Esophagus muscularis mucosa (tissue), 4 donors: ENCODE results near the gene HSPA12B. TPM values are rescaled to one million over a fixed set of nuclear protein-coding genes. Genes with fewer than 3 reads are reported as not detected.

Experiments used
- DNase-seq: peaks from one replicate; pipeline ENCODE4 v3.0.0-alpha.2; 2017; ENCODE audit errors: extremely low spot score
- H3K27ac ChIP-seq, 4 donors: fragments of 200-600 bp; sonication (generic); replicated peaks in 1 of 4; 1 replicate in 3 of 4; 2 replicates in 1 of 4; pipeline ENCODE4 v1.5.1; 2016 to 2019; ENCODE audit warnings: mild to moderate bottlenecking in 1 of 4
- H3K27me3 ChIP-seq, 4 donors: fragments of 200-600 bp; sonication (generic); one replicate each; pipeline versions ENCODE4 v1.5.1 to v1.6.0; 2016 to 2019
- H3K36me3 ChIP-seq, 4 donors: fragments of 200-600 bp; sonication (generic); one replicate each; pipeline ENCODE4 v1.5.1; 2016 to 2019
- H3K4me1 ChIP-seq, 4 donors: fragments of 200-600 bp; sonication (generic); one replicate each; pipeline ENCODE4 v1.5.1; 2016 to 2019
- H3K4me3 ChIP-seq, 4 donors: fragments of 200-600 bp; sonication (generic); 1 replicate in 2 of 4; 2 replicates in 2 of 4; pipeline ENCODE4 v1.5.1; 2016 to 2019; ENCODE audit warnings: mild to moderate bottlenecking in 4 of 4, moderate library complexity in 1 of 4
- H3K9me3 ChIP-seq, 4 donors: fragments of 200-600 bp; sonication (generic); 1 replicate in 3 of 4; 2 replicates in 1 of 4; pipeline ENCODE4 v1.5.1; 2016 to 2019
- EP300 ChIP-seq: sonication (generic); formaldehyde crosslinking; IDR thresholded peaks from one replicate; pipeline ENCODE4 v1.6.1; 2017; ENCODE audit warnings: antibody characterized with exemption
- POLR2A ChIP-seq: fragments of 450-650 bp; IDR thresholded peaks from one replicate; pipeline ENCODE4 v1.6.1; 2017; ENCODE audit warnings: antibody characterized with exemption, moderate library complexity, mild to moderate bottlenecking, low read depth
- POLR2AphosphoS5 ChIP-seq, 2 donors: sonication (generic); formaldehyde crosslinking; IDR thresholded peaks; one replicate each; pipeline ENCODE4 v1.6.1; 2017; ENCODE audit warnings: antibody characterized with exemption in 2 of 2
- WGBS: methylation state at CpG from one replicate; pipeline ENCODE4 v1.1.5; 2018; 5-methylcytosine and 5-hydroxymethylcytosine counted together
- intact Hi-C: fragments of 100-400 bp; cut with DNase I; formaldehyde crosslinking; loops from one replicate; pipeline ENCODE4 v1.15.1; 2023
- total RNA-seq, 4 donors: library from RNA; depleted of rRNA; stranded (reverse); fragments of >200 nt; gene quantifications; one replicate each; pipeline versions ENCODE4 v1.1.0 to v1.2.1, GENCODE V29; 2016
- TF ChIP-seq, protein P1 (sequence below), 3 experiments: fragments of 200-600 bp in 2 of 3; fragments of 450-650 bp in 1 of 3; sonication (generic) in 2 of 3; IDR thresholded peaks; one replicate each; pipeline ENCODE4 v1.5.1; 2017 to 2019; ENCODE audit warnings: antibody characterized with exemption in 3 of 3, mild to moderate bottlenecking in 2 of 3, moderate library complexity in 1 of 3

HSPA12B gene
- total RNA-seq, 4 donors from 2014 or later, result 8.9 to 22.2 (median 16.4) TPM

DNA sequence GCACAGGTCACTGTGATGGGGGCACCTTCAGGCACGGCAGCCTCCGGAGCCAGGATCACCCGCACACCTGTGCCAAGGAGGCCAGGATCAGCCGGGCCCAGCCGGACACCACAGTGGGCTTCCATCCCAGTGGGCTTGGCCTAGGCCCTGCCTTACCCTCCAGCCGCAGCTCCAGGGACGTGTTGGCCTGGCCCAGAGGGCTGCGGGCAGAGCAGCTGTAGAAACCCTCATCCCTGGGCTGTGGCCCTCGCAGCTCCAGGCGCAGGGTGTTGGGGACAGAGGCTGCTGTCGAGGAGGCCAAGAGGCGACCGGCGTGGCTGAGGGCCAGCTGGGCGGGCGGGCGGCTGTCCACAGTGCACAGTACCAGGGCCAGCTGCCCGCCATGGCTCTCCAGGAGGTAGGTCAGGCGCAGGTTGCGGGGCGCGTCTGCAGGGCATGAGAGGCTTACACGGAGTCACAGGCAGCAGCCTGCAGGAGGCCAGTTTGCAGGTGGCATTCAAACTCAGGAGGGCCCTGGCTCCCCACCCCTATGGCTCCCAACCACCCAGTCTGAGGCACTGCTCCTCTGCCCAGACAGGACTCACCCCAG lies 39.7 kb upstream of the HSPA12B start:
- Histone ChIP-seq H3K9me3 (peaks cover 0 to 8% (median 3%) of the 10 kb centered on the region in 4 donors), H3K36me3 (no peaks in the 10 kb centered on the region), H3K4me1 (peaks cover 0 to 3% (median under 1%) of the 10 kb centered on the region in 4 donors), H3K4me3 (no peak overlapping the region), H3K27ac (no peak overlapping the region), H3K27me3 (no peaks in the 10 kb centered on the region)
- TF ChIP-seq EP300, result no peak
- WGBS, result 100% methylated on average over 3 of the region's 23 CpGs
- intact Hi-C loops, result no loop called here
- DNase-seq, result no peak

DNA sequence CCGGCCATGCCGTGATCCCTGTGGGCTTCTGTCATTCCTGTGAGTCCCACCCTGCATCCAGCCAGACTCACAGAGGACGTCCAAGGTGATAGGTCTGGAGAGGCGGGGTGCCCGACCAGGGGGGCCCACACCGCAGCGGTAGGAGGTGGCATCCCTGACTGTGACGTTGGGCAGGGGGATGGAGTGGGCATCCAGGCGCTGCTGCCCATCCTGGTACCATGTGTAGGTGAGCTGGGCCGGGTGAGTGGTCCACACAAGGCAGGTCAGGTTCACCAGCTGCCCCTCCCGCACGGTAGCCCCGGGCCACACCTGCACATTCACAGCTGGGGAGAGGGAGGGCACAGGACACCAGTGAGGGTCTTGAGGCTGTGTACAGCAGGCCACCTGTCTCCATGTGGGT lies 39.1 kb upstream of the HSPA12B start:
- intact Hi-C loops, result no loop called here
- WGBS, result no CpG with 5 or more reads among the region's 13 CpGs
- Histone ChIP-seq H3K36me3 (no peaks in the 10 kb centered on the region), H3K4me3 (no peak overlapping the region), H3K27ac (no peak overlapping the region), H3K27me3 (no peaks in the 10 kb centered on the region), H3K4me1 (no peaks in the 10 kb centered on the region), H3K9me3 (peaks cover 0 to 8% (median 3%) of the 10 kb centered on the region in 4 donors)
- no peak for DNase-seq
- TF ChIP-seq, protein P1, sequence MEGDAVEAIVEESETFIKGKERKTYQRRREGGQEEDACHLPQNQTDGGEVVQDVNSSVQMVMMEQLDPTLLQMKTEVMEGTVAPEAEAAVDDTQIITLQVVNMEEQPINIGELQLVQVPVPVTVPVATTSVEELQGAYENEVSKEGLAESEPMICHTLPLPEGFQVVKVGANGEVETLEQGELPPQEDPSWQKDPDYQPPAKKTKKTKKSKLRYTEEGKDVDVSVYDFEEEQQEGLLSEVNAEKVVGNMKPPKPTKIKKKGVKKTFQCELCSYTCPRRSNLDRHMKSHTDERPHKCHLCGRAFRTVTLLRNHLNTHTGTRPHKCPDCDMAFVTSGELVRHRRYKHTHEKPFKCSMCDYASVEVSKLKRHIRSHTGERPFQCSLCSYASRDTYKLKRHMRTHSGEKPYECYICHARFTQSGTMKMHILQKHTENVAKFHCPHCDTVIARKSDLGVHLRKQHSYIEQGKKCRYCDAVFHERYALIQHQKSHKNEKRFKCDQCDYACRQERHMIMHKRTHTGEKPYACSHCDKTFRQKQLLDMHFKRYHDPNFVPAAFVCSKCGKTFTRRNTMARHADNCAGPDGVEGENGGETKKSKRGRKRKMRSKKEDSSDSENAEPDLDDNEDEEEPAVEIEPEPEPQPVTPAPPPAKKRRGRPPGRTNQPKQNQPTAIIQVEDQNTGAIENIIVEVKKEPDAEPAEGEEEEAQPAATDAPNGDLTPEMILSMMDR (IDR thresholded peaks at IDR 0.05), result no peak
- TF ChIP-seq POLR2AphosphoS5 (IDR thresholded peaks at IDR 0.05) (no peak), EP300 (no peak), POLR2A (no peak)

DNA sequence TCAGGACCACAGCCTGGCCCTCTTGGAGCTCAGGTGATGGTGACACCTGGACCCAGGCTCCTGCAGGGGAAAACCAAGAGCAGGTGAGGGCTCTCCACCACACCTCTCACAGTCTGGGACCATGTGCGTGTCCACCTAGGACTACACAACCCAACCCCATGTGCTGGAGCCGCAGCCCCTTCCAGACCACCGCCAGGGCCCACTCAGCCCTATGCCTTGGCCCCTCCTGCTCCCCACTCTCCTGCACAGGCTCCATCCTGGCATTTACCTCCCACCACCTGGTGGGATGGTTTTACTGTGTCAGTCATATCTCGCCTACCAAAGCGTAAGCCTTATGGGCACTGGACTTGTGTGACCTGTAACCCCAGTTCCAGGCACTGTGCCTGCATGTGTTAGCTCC lies 37.6 kb upstream of the HSPA12B start:
- intact Hi-C loops, result no loop called here
- Histone ChIP-seq H3K4me3 (no peak overlapping the region), H3K27me3 (no peaks in the 10 kb centered on the region), H3K36me3 (no peaks in the 10 kb centered on the region), H3K9me3 (peaks cover 0 to 8% (median 3%) of the 10 kb centered on the region in 4 donors), H3K27ac (no peak overlapping the region), H3K4me1 (no peaks in the 10 kb centered on the region)
- DNase-seq, result no peak
- 94% methylated on average over 4 of the region's 5 CpGs for WGBS
- no peak for TF ChIP-seq POLR2A
- TF ChIP-seq, protein P1 (IDR thresholded peaks at IDR 0.05), result no peak
- no peak for TF ChIP-seq POLR2AphosphoS5 (IDR thresholded peaks at IDR 0.05)
- no peak for TF ChIP-seq EP300

DNA sequence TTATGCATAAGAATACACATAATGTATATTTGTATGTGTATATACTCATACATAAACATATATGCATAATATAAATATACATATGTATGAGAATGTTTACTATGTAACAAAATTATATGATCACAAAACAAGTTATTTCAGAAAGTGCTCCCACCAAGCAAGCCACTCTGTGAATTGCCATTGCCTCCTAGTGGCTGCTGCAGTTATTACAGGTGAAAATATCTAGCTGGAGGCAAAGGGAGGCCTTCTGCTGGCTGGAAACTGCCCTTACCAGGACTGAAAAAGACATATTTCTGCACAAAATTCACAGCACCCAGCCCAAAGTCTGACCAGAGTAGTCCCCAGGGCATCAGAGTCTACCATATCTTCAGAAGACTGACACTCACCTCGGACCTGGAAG lies 36.3 kb upstream of the HSPA12B start:
- Histone ChIP-seq H3K4me3 (no peak overlapping the region), H3K36me3 (no peaks in the 10 kb centered on the region), H3K9me3 (peaks cover 0 to 8% (median 3%) of the 10 kb centered on the region in 4 donors), H3K27ac (no peak overlapping the region), H3K27me3 (no peaks in the 10 kb centered on the region), H3K4me1 (no peaks in the 10 kb centered on the region)
- DNase-seq, result no peak
- intact Hi-C loops, result no loop called here
- 75% methylated on average over 1 of the region's 1 CpG for WGBS
- TF ChIP-seq POLR2AphosphoS5 (IDR thresholded peaks at IDR 0.05) (no peak), POLR2A (no peak)
- TF ChIP-seq, protein P1 (IDR thresholded peaks at IDR 0.05), result peak in 2 of 3 experiments; percentile 15 to 26

DNA sequence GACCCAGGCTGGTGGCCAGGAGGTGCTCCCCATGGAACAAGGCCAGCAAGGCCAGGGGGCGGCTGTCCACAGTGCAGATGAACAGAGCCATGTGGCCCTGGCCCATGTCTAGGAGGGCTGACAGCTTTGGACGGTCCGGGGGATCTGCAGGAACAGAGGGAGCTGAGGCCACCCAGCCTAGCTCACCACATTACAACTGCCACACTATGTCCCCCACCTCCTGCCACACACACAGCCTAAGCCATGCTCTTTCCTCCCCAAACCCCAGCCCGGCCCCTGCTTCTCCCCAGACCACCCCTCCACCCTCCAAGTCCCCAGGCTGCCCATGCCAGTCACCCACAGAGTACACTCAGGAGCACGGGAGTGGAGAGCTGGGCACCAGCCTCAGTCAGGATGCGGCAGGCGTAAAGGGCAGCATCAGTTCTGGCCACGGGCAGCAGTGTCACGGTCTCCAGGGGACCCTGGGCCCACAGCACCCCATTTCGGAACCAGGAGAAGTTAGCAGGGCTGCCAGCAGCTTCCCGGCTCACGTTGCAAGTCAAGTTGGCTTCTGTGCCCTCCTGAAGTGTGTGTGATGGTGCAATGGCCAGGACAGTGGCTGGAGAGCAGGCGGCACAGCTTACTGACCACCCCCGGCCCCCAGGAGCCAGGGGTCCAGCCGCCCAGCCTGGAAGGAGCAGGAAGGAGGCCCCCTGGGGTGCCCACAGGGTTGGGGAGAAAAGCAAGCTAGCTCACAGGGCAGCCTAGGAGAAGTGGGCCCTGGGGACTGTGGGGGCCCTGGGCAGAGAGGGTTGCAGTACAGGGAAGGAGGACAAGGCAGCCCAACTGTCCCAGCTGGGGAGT lies 35.5 kb upstream of the HSPA12B start:
- no peak for DNase-seq
- intact Hi-C loops, result no loop called here
- Histone ChIP-seq H3K27me3 (no peaks in the 10 kb centered on the region), H3K27ac (no peak overlapping the region), H3K9me3 (peaks cover 0 to 8% (median 3%) of the 10 kb centered on the region in 4 donors), H3K36me3 (no peaks in the 10 kb centered on the region), H3K4me3 (no peak overlapping the region), H3K4me1 (no peaks in the 10 kb centered on the region)
- TF ChIP-seq, protein P1 (IDR thresholded peaks at IDR 0.05), result no peak
- TF ChIP-seq POLR2AphosphoS5 (IDR thresholded peaks at IDR 0.05), result no peak
- no peak for TF ChIP-seq POLR2A
- TF ChIP-seq EP300, result no peak
- WGBS, result 92% methylated on average over 12 of the region's 15 CpGs
